G401.6 (cell line): ENCODE data around the gene ZNF750.
"Not testable (repeated sequence)": the region's sequence is repeated elsewhere in the genome, so short reads cannot be mapped to it uniquely, and the experiment has no call there.

Experiments used
- FAIRE-seq: peaks from 2 replicates; lab custom pipeline; 2012; peaks lifted over from hg19 to GRCh38; lab: Jason Lieb, UNC

The ZNF750 gene

GRCh38 chr17:82791532-82791931, 48.3 kb downstream of the ZNF750 start:
- no peak for FAIRE-seq

GRCh38 chr17:82790391-82790790, 49.4 kb downstream of the ZNF750 start:
- FAIRE-seq: no peak

GRCh38 chr17:82789806-82790205, 50.0 kb downstream of the ZNF750 start:
- no peak for FAIRE-seq

DNA sequence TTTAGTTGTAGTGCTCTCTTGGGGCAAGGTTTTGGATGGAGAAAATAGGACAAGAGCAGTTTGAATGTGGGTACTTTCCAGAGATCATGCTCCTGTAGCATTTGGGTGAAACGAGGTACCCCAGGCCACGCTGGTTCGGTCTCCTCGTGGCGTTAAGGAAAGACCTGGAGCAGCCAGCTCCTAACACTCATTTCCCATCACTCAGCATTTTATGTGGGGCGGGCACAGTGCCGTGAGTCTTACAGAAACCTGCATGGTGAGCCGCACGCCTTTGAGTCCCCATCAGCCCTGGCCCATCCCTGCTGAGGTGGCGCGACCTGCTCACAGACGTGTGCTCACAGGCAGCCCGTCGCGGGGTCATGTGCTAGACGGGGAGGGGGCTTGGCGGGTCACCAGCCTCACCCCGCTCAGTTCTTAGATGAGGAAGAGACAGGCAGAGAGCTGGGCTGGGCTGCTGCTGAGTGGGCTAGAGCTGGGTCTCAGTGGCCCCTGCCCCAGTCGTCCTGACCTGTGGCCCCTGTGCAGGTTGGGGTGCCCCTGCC, 50.7 kb downstream of the ZNF750 start:
- no peak for FAIRE-seq

GRCh38 chr17:82788206-82789001, 51.4 kb downstream of the ZNF750 start:
- FAIRE-seq: no peak

DNA sequence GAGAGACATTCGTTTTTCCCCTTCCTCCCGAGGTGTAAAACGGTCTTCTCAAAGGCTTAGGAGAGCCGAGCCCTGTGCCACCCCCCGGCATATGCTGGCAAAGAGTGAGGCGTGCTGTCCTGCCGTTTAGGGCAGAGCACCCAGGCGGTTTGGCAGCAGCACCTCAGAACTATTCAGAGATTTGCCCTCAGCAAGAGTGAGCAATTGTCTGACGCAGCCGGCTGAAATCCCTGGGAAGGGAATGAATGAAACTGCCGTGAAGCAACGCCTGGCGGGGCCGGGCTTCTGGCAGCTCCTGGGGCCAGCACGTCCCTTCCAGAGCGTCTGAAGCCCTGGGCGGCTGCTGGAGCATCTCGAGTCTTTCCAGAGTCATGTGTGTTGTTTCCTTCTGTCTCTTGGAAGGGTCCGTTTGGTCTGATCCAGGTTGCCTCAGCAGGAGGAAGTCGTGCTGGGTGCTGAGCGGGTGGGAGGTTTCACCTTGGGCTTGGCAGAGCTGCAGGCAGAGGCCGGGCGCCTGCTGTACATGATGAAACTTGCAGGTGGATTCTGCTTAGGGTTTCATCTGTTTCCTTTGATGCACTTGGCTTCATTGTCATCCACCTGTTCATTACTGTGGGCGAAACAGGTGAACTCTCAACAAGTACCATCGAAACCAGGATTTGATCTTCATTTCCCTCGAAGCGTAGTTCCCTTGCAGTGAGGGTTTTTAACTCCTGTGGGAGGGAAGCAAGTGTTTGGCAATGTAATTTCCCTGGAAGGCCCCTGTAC, 52.6 kb downstream of the ZNF750 start:
- FAIRE-seq: no peak

GRCh38 chr17:82786427-82786826, 53.4 kb downstream of the ZNF750 start:
- no peak for FAIRE-seq

DNA sequence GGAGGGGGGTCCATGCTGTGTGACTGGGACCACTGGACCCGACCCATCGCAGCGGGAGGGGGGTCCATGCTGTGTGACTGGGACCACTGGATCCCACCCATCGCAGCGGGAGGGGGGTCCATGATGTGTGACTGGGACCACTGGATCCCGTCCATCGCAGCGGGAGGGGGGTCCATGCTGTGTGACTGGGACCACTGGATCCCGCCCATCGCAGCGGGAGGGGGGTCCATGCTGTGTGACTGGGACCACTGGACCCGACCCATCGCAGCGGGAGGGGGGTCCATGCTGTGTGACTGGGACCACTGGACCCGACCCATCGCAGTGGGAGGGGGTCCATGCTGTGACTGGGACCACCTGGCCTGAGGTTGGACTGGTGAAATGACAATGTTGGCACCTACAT, 54.2 kb downstream of the ZNF750 start:
- not testable (repeated sequence) for FAIRE-seq

GRCh38 chr17:82783498-82783897, 56.3 kb downstream of the ZNF750 start:
- FAIRE-seq: no peak

DNA sequence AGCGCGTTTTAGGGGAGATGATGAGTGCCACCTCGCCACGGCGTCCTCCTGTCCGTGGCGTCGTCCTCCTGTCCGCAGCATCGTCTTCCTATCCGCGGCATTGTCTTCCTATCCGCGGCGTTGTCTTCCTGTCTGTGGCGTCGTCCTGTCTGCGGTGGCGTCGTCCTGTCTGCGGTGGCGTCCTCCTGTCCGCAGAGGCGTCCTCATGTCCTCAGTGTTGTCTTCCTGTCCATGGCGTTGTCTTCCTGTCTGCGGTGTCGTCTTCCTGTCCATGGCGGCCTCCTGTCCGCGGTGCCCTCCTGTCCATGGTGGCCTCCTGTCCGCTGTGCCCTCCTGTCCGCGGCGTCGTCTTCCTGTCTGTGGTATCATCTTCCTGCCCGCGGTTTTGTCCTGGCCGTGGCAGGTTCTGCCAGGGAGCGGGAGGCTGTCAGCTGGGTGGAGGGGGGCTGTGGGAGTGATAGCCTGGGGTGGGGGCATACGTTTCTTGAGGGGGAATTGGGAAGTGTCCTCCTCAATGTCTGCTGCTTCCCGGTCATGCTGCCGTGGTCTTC, 57.1 kb downstream of the ZNF750 start:
- no peak for FAIRE-seq

- peak; percentile 73 for FAIRE-seq
Observed at GRCh38 chr17:82781894-82782274, 57.9 kb downstream of the ZNF750 start.

GRCh38 chr17:82780971-82781893, 58.6 kb downstream of the ZNF750 start:
- no peak for FAIRE-seq

DNA sequence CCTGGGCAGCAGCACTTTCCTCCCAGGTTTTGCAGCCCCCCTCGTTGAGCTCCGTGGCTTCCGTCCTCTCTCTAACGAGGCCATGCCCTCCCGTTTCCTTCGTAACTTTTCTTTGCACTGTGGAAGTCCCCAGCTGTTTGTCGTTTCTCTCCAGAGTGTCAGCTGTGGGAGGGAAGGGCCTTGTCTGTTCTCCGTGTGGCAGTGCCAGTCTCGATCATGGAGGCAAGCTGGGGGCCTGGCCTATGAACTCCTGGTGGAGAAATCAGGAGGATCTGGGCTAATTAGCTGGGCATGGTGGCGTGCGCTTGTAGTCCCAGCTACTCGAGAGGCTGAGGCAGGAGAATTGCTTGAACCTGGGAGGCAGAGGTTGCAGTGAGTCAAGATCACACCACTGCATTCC, 59.6 kb downstream of the ZNF750 start:
- FAIRE-seq: no peak

DNA sequence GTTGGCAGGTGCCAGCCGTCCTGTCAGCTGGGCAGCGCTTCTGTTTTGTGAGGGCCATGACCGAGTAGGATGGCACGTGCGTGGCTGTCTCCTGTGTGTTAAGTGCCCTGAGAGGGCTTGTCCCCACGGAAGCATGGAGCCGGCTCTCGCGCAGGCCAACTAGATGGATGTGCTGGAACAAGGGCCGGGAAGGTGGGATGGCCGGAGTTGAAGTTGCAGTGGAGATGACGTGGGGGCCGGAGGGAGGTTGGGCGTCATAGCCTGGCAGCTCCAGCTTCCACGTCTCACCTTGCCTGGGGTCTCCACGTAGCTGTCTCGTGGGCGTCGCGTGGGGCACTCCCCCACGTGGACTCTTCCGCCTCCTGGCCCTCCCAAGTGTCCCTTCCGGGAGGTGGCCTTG, 60.3 kb downstream of the ZNF750 start:
- FAIRE-seq: no peak
